ENCODE data around the gene COPS7B.
"Not testable (repeated sequence)": the region's sequence is repeated elsewhere in the genome, so short reads cannot be mapped to it uniquely, and the experiment has no call there.

COPS7B gene

GRCh38 chr2:231786177-231786916 lies at the start of gene COPS7B:
Gene COPS7B (plus strand): TSS chr2:231786445. CDS start chr2:231788571, 2,126 bp downstream.
- DNase-seq: peak; percentile 26 to 61

GRCh38 chr2:231737761-231738160 lies 48.5 kb upstream of the COPS7B start:
- no peak for DNase-seq

GRCh38 chr2:231743376-231744116 lies 42.7 kb upstream of the COPS7B start:
- DNase-seq: no peak

- DNase-seq: no peak
These were observed 40.8 kb upstream of the COPS7B start for GRCh38 chr2:231745303-231746038.

GRCh38 chr2:231748153-231748896 lies 37.9 kb upstream of the COPS7B start:
- DNase-seq: not testable (repeated sequence)

GRCh38 chr2:231749016-231749415 lies 37.2 kb upstream of the COPS7B start:
- not testable (repeated sequence) for DNase-seq

GRCh38 chr2:231751042-231751815 lies 35.0 kb upstream of the COPS7B start:
- DNase-seq: no peak

- DNase-seq: no peak
These were observed 34.2 kb upstream of the COPS7B start for GRCh38 chr2:231752061-231752460.

GRCh38 chr2:231761735-231762134 lies 24.5 kb upstream of the COPS7B start:
- no peak for DNase-seq

GRCh38 chr2:231764124-231764523 lies 22.1 kb upstream of the COPS7B start:
- no peak for DNase-seq

GRCh38 chr2:231764760-231765159 lies 21.5 kb upstream of the COPS7B start:
- no peak for DNase-seq

GRCh38 chr2:231765496-231765929 lies 20.7 kb upstream of the COPS7B start:
- DNase-seq: no peak

GRCh38 chr2:231769170-231770136 lies 16.8 kb upstream of the COPS7B start:
- DNase-seq: no peak

GRCh38 chr2:231780123-231780908 lies 5.9 kb upstream of the COPS7B start:
- DNase-seq: no peak

- peak; percentile 89 to 97 for DNase-seq
These were observed 5.1 kb upstream of the COPS7B start, which contains the start of gene PDE6D for GRCh38 chr2:231780909-231781797. Gene PDE6D (minus strand): TSS chr2:231781282. CDS start chr2:231781114, 168 bp downstream.

- DNase-seq: peak in 1 of 2 experiments; percentile 35
These were observed 4.2 kb upstream of the COPS7B start for GRCh38 chr2:231781798-231782726.

- no peak for DNase-seq
These were observed 832 bp upstream of the COPS7B start for GRCh38 chr2:231785413-231785812.

- no peak for DNase-seq
These were observed 446 bp upstream of the COPS7B start for GRCh38 chr2:231785822-231786176.
